ENCODE data around the gene RNF213.

DNA sequence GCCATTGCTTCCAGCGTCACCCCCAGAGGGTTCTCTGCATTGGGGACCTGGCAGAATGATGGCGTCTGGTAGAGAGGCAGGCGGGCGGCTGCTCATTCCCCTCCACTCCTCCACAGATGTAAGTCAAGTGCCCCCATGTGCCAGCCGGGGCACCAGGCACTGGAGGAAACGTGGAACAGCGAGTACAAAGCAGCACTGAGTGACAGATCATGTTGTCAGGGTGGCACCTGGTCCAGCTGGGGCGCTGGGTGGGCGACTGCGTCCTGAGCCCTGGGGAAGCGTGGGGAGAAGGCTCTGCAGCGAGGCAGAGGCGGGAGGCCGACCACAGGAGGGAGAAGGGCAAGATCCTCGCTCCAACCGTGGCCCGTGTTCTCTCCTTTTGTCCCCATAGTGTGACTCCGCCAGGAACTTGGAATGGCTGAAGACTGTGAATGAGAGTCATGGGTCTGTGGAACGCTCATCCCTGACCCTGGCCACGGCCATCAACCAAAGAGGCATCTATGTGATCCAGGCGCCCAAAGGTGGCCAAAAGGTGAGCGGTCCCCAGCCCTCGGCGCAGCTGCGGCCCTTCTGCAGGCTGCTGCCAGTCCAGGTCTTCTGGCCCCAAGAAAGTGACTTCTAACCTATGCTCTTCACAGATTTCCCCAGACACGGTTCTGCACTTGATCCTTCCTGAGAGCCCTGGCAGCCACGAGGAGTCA is 76.7 kb downstream of the RNF213 start:
- TF ChIP-seq CTCF (IDR thresholded peaks at IDR 0.05) (no peak), POLR2A (IDR thresholded peaks at IDR 0.05) (no peak), EP300 (IDR thresholded peaks at IDR 0.05; ENCODE audit: low read depth) (no peak), POLR2AphosphoS5 (IDR thresholded peaks at IDR 0.05) (no peak)
